Upper lobe of left lung (tissue), 6 donors: ENCODE data around the gene NCAPD2. TPM values are rescaled to one million over a fixed set of nuclear protein-coding genes. Genes with fewer than 3 reads are reported as not detected.
A peak's percentile ranks its signal among the peaks of the same experiment; 100 is the strongest.
"Not testable (repeated sequence)": the region's sequence is repeated elsewhere in the genome, so short reads cannot be mapped to it uniquely, and the experiment has no call there.

Source experiments
- ATAC-seq, 2 donors: fragments of 200-7000 bp; cut with Tn5 transposase; one replicate each; pipeline ENCODE4 v1.9.1; 2022; ENCODE audit warnings: mild to moderate bottlenecking in 2 of 2, moderate library complexity in 2 of 2; ENCODE audit not compliant: low FRiP score in 2 of 2
- DNase-seq, 2 donors: peaks; one replicate each; pipeline ENCODE4 v3.0.0-alpha.2; 2019 to 2020
- H3K27ac ChIP-seq, 4 donors: fragments of 200-600 bp; sonication (generic); one replicate each; pipeline ENCODE4 v1.5.1; 2016 to 2019
- H3K27me3 ChIP-seq, 4 donors: fragments of 200-600 bp; sonication (generic); one replicate each; pipeline ENCODE4 v1.5.1; 2017 to 2019
- H3K36me3 ChIP-seq, 4 donors: fragments of 200-600 bp; sonication (generic); one replicate each; pipeline ENCODE4 v1.5.1; 2016 to 2019
- H3K4me1 ChIP-seq, 4 donors: fragments of 200-600 bp; sonication (generic); one replicate each; pipeline ENCODE4 v1.5.1; 2018 to 2019
- H3K4me3 ChIP-seq, 4 donors: fragments of 200-600 bp; sonication (generic); one replicate each; pipeline ENCODE4 v1.5.1; 2017 to 2019; ENCODE audit warnings: mild to moderate bottlenecking in 2 of 4, moderate library complexity in 1 of 4
- H3K9me3 ChIP-seq, 4 donors: fragments of 200-600 bp; sonication (generic); one replicate each; pipeline ENCODE4 v1.5.1; 2018 to 2019
- CTCF ChIP-seq, 6 experiments: fragments of 450-650 bp in 4 of 6; fragments of 200-600 bp in 2 of 6; sonication (generic) in 2 of 6; IDR thresholded peaks; one replicate each; pipeline ENCODE4 v1.5.1; 2016 to 2019; ENCODE audit warnings: antibody characterized with exemption in 6 of 6
- EP300 ChIP-seq, 4 donors: sonication (generic); formaldehyde crosslinking; IDR thresholded peaks; one replicate each; pipeline ENCODE4 v1.5.1; 2017; ENCODE audit warnings: antibody characterized with exemption in 4 of 4, control low read depth in 2 of 4
- POLR2A ChIP-seq, 4 donors: fragments of 450-650 bp; IDR thresholded peaks; one replicate each; pipeline ENCODE4 v1.5.1; 2016 to 2017; ENCODE audit warnings: antibody characterized with exemption in 4 of 4, mild to moderate bottlenecking in 2 of 4
- POLR2AphosphoS5 ChIP-seq, 2 donors: sonication (generic); formaldehyde crosslinking; IDR thresholded peaks; one replicate each; pipeline ENCODE4 v1.5.1; 2017; ENCODE audit warnings: antibody characterized with exemption in 2 of 2
- WGBS, 2 donors: methylation state at CpG; one replicate each; pipeline ENCODE4 v1.1.5; 2017 to 2018; 5-methylcytosine and 5-hydroxymethylcytosine counted together
- total RNA-seq, 6 donors: library from RNA; depleted of rRNA in 4 of 6; stranded (reverse); fragments of >200 nt in 4 of 6; gene quantifications; one replicate each; pipeline versions ENCODE4 v1.1.0 to v1.2.1, GENCODE V29; 2016 to 2021
- donor health status: DM: no; HTN: no; CAD: no; lungs with moderate emphysema.
- donor health status: DM: no; HTN: yes; CAD: no; lungs with severe emphysema.

The NCAPD2 gene
- total RNA-seq, 6 donors from 2014 or later, result 15.4 to 43.0 (median 25.5) TPM

DNA sequence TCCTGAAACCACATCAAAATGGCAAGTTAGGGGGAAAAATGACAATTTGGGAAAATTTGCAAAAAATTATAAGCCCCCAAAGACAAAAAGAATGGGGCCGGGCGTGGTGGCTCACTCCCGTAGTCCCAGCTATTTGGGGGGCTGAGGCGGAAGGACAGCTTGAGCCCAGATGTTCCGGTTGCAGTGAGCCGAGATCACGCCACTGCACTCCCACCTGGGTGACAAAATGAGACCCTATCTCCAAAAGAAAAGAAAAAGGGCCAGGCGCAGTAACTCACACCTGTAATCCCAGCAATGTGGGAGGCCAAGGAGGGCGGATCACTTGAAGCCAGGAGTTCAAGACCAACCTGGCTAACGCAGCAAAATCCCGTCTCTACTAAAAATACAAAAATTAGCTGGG, 21.4 kb upstream of the NCAPD2 start:
- DNase-seq (no peak), ATAC-seq (no peak)
- Histone ChIP-seq H3K9me3 (no peaks in the 10 kb centered on the region), H3K27ac (no peak overlapping the region), H3K4me3 (no peak overlapping the region), H3K27me3 (no peaks in the 10 kb centered on the region), H3K4me1 (peaks cover 13 to 32% (median 20%) of the 10 kb centered on the region in 4 donors), H3K36me3 (no peaks in the 10 kb centered on the region)
- TF ChIP-seq POLR2A (IDR thresholded peaks at IDR 0.05) (no peak), CTCF (IDR thresholded peaks at IDR 0.05) (no peak), EP300 (IDR thresholded peaks at IDR 0.05) (no peak), POLR2AphosphoS5 (IDR thresholded peaks at IDR 0.05) (no peak)
- WGBS, 2 donors, result 88 to 93% methylated on average over 11 of the region's 11 CpGs

- DNase-seq, result peak in 1 of 2 donors; percentile 77
- H3K27ac ChIP-seq, H3K9me3 ChIP-seq, ATAC-seq, H3K27me3 ChIP-seq, H3K4me3 ChIP-seq, H3K36me3 ChIP-seq, H3K4me1 ChIP-seq: not testable (repeated sequence)
- WGBS, 2 donors, result 91 to 94% methylated on average over 20 to 39 of the region's 48 CpGs
Observed at GRCh38 chr12:6475233-6475975, 18.5 kb upstream of the NCAPD2 start.

GRCh38 chr12:6476489-6476888, 17.4 kb upstream of the NCAPD2 start:
- DNase-seq (no peak), ATAC-seq (no peak)
- H3K9me3 ChIP-seq, result no peaks in the 10 kb centered on the region
- peaks cover 0 to 1% (median under 1%) of the 10 kb centered on the region in 4 donors for H3K4me1 ChIP-seq
- 42 to 60% methylated on average over 3 of the region's 3 CpGs for WGBS, 2 donors
- no peak overlapping the region for H3K27ac ChIP-seq
- no peaks in the 10 kb centered on the region for H3K36me3 ChIP-seq
- TF ChIP-seq EP300 (IDR thresholded peaks at IDR 0.05), result no peak
- no peak for TF ChIP-seq POLR2AphosphoS5 (IDR thresholded peaks at IDR 0.05)
- no peak for TF ChIP-seq POLR2A (IDR thresholded peaks at IDR 0.05)
- H3K4me3 ChIP-seq, result no peak overlapping the region
- H3K27me3 ChIP-seq, result no peaks in the 10 kb centered on the region

DNA sequence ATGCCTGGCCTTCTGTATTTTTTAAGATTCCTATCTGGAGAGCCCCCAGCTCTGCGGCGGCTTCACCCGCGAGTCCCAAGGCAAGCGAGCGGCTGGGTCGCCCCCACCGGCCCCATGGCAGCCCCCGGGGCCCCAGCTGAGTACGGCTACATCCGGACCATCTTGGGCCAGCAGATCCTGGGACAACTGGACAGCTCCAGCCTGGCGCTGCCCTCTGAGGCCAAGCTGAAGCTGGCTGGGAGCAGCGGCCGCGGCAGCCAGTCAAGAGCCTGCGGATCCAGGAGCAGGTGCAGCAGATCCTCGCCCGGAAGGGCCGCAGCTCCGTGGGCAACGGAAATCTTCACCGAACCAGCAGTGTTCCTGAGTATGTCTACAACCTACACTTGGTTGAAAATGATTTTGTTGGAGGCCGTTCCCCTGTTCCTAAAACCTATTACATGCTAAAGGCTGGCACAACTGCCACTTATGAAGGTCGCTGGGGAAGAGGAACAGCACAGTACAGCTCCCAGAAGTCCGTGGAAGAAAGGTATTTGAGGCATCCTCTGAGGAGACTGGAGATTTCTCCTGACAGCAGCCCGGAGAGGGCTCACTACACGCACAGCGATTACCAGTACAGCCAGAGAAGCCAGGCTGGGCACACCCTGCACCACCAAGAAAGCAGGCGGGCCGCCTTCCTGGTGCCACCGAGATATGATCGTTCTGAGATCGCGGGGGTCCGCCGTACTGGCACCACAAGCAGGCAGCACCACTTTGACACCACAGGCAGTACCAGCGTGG, 16.1 kb upstream of the NCAPD2 start:
- peak in 1 of 2 donors; percentile 23 for ATAC-seq
- H3K4me3 ChIP-seq, H3K27ac ChIP-seq, H3K4me1 ChIP-seq, H3K9me3 ChIP-seq, H3K36me3 ChIP-seq, H3K27me3 ChIP-seq: not testable (repeated sequence)
- 92 to 96% methylated on average over 19 to 32 of the region's 37 CpGs for WGBS, 2 donors
- peak in 1 of 2 donors; percentile 74 for DNase-seq

- Histone ChIP-seq H3K4me1 (no peaks in the 10 kb centered on the region), H3K9me3 (no peaks in the 10 kb centered on the region), H3K36me3 (no peaks in the 10 kb centered on the region), H3K27ac (no peak overlapping the region), H3K27me3 (no peaks in the 10 kb centered on the region), H3K4me3 (no peak overlapping the region)
- DNase-seq (peak in 1 of 2 donors; percentile 68), ATAC-seq (peak; percentile 6 to 55)
- TF ChIP-seq CTCF (IDR thresholded peaks at IDR 0.05), result no peak
- no peak for TF ChIP-seq POLR2AphosphoS5 (IDR thresholded peaks at IDR 0.05)
- TF ChIP-seq EP300 (IDR thresholded peaks at IDR 0.05), result no peak
- TF ChIP-seq POLR2A (IDR thresholded peaks at IDR 0.05), result no peak
- WGBS, 2 donors, result 88 to 93% methylated on average over 6 to 12 of the region's 20 CpGs
Observed at GRCh38 chr12:6478416-6478815, 15.5 kb upstream of the NCAPD2 start.

DNA sequence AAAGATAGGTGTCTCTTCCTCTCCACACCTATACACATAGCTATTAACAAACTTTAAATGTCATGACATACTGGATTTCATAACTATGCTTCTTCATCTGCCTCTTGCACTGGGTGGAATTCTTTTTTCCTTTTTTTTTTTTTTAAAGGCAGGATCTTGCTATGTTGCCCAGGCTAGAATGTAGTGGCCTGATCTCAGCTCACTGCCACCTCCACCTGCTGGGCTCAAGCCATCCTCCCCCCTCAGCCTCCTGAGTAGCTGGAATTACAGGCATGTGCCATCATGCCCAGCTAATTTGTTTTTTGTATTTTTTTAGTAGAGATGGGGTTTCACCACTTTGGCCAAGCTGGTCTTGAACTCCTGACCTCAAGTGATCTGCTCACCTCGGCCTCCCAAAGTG, 5.7 kb upstream of the NCAPD2 start:
- TF ChIP-seq CTCF (IDR thresholded peaks at IDR 0.05) (no peak), POLR2AphosphoS5 (IDR thresholded peaks at IDR 0.05) (no peak), POLR2A (IDR thresholded peaks at IDR 0.05) (no peak)
- whole genome bisulfite sequencing, 2 donors, result 54 to 89% methylated on average over 1 of the region's 1 CpG
- Histone ChIP-seq H3K27me3 (no peaks in the 10 kb centered on the region), H3K27ac (no peak overlapping the region), H3K36me3 (peaks cover 0 to 13% (median 1%) of the 10 kb centered on the region in 4 donors), H3K4me3 (no peak overlapping the region), H3K4me1 (peaks cover 6 to 10% (median 7%) of the 10 kb centered on the region in 4 donors), H3K9me3 (no peaks in the 10 kb centered on the region)
- DNase-seq (no peak), ATAC-seq (no peak)
